Gastroesophageal sphincter (tissue), 2 donors: ENCODE data around the gene HCAR1.

Experiments
- EP300 ChIP-seq: sonication (generic); formaldehyde crosslinking; IDR thresholded peaks from one replicate; pipeline ENCODE4 v1.6.1; 2017; ENCODE audit warnings: antibody characterized with exemption, mild to moderate bottlenecking
- POLR2A ChIP-seq, 2 donors: fragments of 450-650 bp; IDR thresholded peaks; one replicate each; pipeline ENCODE4 v1.6.1; 2017; ENCODE audit warnings: antibody characterized with exemption in 2 of 2, mild to moderate bottlenecking in 2 of 2, moderate library complexity in 1 of 2
- POLR2AphosphoS5 ChIP-seq: sonication (generic); formaldehyde crosslinking; IDR thresholded peaks from one replicate; pipeline ENCODE4 v1.6.1; 2017; ENCODE audit warnings: antibody characterized with exemption

GRCh38 chr12:122681814-122682213, 48.8 kb downstream of the HCAR1 start:
- TF ChIP-seq POLR2AphosphoS5: no peak
- no peak for TF ChIP-seq POLR2A (IDR thresholded peaks at IDR 0.05)
- TF ChIP-seq EP300: no peak
